K562 (cell line): Measurements from ENCODE around the gene CNTFR. TPM values are rescaled to one million over a fixed set of nuclear protein-coding genes. Genes with fewer than 3 reads are reported as not detected.

Source experiments
- ARID2 ChIP-seq: fragments of 450-650 bp; IDR thresholded peaks from 2 replicates; pipeline ENCODE4 v1.6.1; 2017; ENCODE audit warnings: antibody characterized with exemption, mild to moderate bottlenecking
- SRF ChIP-seq, 2 experiments: fragments of 250-450, 450-650 bp in 1 of 2; sonication (Bioruptor Pico) in 1 of 2; sonication (generic) in 1 of 2; formaldehyde crosslinking; IDR thresholded peaks; 2 replicates each; pipeline versions ENCODE4 v1.5.0 to v1.5.1; 2020 to 2022; ENCODE audit warnings: mild to moderate bottlenecking in 1 of 2, missing genetic modification reagents in 1 of 2
- YY1 ChIP-seq, 3 experiments: IDR thresholded peaks; 2 replicates each; pipeline ENCODE4 v1.6.1; 2011; ENCODE audit warnings: low read length in 2 of 3, mild to moderate bottlenecking in 2 of 3, moderate library complexity in 2 of 3, borderline replicate concordance in 1 of 3, control low read depth in 1 of 3, low read depth in 1 of 3; ENCODE audit not compliant: insufficient read depth in 3 of 3, insufficient replicate concordance in 2 of 3, control insufficient read depth in 1 of 3, insufficient read length in 1 of 3; ENCODE audit errors: extremely low read depth in 1 of 3
- ZBTB1 ChIP-seq: sonication (generic); formaldehyde crosslinking; IDR thresholded peaks from 2 replicates; pipeline ENCODE4 v1.8.1; 2023; ENCODE audit warnings: missing genetic modification reagents, low read depth, mild to moderate bottlenecking, borderline replicate concordance
- polyA plus RNA-seq, 8 experiments: library from polyadenylated mRNA; depleted of rRNA in 4 of 8; stranded (reverse) in 5 of 8; unstranded in 3 of 8; fragments of >200 nt; fragmentation: Nextera tagmentation in 2 of 8; fragmentation: Illumina TruSeq in 1 of 8; extraction: Ambion mirVana in 2 of 8; extraction: Trizol in 1 of 8; gene quantifications; 2 replicates each; pipeline versions ENCODE4 v1.2.1 to v1.2.3, GENCODE V29; 2011 to 2014; ENCODE audit warnings: inconsistent platforms in 1 of 8, missing spikeins in 1 of 8
- total RNA-seq, 7 experiments: library from RNA; depleted of rRNA in 6 of 7; stranded (reverse); fragments of >200 nt in 6 of 7; fragmentation: Illumina TruSeq in 2 of 7; extraction: Trizol in 2 of 7; gene quantifications; 2 replicates each; pipeline versions ENCODE4 v1.2.1 to v1.2.3, GENCODE V29; 2011 to 2021; ENCODE audit warnings: low replicate concordance in 1 of 7
- TF ChIP-seq, protein P1 (sequence below): fragments of 450-650 bp; IDR thresholded peaks from 2 replicates; pipeline ENCODE4 v1.6.1; 2016; ENCODE audit warnings: low read depth
- TF ChIP-seq, protein P2 (sequence below): IDR thresholded peaks from 2 replicates; pipeline ENCODE4 v1.6.1; 2011; ENCODE audit warnings: borderline replicate concordance, low read depth, mild to moderate bottlenecking, moderate library complexity, low read length; ENCODE audit not compliant: insufficient read depth, poor library complexity, severe bottlenecking
- TF ChIP-seq, protein P3 (sequence below): fragments of 450-650 bp; IDR thresholded peaks from 2 replicates; pipeline ENCODE4 v1.6.1; 2016; ENCODE audit warnings: missing biosample characterization, missing genetic modification characterization

CNTFR gene
- total and polyA plus RNA-seq, 9 of the 15 experiments (the other 6 are each of a cell fraction or from before 2014, with no cell fraction given), result not detected

DNA sequence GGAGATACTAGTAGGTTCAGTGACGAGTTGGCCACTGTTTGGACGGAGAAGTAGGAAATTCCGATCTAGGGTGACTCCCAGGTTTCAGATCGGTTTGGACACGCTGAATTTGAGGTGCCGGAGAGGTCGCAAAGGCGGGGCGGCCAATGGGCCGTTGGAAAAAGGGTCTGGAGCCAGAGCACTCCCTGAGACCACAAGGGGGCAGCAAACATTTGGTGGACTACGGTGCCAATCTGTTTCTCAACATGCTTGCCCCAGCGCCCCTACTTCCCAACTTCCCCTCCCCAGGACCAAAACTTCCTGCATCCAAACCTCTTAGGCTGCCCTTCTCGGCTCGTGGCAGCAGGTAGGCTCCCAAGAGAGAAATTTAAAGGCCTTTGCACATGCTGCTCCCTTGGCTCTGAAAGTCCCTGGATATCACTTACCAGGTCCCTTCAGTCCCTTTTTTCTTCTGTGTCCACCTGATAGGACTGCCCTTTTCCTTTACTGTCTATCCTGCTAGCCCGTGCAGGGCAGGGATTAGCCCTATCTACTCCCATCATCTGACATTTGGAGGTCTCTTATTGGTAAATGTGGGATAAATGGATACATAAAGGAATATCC lies 23.4 kb upstream of the CNTFR start (continued):
- TF ChIP-seq, protein P1, sequence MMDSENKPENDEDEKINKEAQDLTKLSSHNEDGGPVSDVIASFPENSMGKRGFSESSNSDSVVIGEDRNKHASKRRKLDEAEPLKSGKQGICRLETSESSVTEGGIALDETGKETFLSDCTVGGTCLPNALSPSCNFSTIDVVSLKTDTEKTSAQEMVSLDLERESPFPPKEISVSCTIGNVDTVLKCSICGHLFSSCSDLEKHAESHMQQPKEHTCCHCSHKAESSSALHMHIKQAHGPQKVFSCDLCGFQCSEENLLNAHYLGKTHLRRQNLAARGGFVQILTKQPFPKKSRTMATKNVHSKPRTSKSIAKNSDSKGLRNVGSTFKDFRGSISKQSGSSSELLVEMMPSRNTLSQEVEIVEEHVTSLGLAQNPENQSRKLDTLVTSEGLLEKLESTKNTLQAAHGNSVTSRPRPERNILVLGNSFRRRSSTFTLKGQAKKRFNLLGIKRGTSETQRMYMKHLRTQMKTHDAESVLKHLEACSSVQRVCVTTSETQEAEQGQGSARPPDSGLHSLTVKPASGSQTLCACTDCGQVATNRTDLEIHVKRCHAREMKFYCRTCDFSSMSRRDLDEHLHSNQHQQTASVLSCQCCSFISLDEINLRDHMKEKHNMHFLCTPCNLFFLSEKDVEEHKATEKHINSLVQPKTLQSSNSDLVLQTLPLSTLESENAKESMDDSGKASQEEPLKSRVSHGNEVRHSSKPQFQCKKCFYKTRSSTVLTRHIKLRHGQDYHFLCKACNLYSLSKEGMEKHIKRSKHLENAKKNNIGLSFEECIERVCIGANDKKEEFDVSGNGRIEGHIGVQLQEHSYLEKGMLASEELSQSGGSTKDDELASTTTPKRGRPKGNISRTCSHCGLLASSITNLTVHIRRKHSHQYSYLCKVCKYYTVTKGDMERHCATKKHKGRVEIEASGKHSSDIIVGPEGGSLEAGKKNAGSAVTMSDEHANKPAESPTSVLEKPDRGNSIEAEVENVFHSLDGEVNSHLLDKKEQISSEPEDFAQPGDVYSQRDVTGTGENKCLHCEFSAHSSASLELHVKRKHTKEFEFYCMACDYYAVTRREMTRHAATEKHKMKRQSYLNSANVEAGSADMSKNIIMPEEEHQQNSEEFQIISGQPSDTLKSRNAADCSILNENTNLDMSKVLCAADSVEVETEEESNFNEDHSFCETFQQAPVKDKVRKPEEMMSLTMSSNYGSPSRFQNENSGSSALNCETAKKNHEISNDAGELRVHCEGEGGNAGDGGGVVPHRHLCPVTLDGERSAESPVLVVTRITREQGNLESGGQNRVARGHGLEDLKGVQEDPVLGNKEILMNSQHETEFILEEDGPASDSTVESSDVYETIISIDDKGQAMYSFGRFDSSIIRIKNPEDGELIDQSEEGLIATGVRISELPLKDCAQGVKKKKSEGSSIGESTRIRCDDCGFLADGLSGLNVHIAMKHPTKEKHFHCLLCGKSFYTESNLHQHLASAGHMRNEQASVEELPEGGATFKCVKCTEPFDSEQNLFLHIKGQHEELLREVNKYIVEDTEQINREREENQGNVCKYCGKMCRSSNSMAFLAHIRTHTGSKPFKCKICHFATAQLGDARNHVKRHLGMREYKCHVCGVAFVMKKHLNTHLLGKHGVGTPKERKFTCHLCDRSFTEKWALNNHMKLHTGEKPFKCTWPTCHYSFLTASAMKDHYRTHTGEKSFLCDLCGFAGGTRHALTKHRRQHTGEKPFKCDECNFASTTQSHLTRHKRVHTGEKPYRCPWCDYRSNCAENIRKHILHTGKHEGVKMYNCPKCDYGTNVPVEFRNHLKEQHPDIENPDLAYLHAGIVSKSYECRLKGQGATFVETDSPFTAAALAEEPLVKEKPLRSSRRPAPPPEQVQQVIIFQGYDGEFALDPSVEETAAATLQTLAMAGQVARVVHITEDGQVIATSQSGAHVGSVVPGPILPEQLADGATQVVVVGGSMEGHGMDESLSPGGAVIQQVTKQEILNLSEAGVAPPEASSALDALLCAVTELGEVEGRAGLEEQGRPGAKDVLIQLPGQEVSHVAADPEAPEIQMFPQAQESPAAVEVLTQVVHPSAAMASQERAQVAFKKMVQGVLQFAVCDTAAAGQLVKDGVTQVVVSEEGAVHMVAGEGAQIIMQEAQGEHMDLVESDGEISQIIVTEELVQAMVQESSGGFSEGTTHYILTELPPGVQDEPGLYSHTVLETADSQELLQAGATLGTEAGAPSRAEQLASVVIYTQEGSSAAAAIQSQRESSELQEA, result no peak
- TF ChIP-seq, protein P2, sequence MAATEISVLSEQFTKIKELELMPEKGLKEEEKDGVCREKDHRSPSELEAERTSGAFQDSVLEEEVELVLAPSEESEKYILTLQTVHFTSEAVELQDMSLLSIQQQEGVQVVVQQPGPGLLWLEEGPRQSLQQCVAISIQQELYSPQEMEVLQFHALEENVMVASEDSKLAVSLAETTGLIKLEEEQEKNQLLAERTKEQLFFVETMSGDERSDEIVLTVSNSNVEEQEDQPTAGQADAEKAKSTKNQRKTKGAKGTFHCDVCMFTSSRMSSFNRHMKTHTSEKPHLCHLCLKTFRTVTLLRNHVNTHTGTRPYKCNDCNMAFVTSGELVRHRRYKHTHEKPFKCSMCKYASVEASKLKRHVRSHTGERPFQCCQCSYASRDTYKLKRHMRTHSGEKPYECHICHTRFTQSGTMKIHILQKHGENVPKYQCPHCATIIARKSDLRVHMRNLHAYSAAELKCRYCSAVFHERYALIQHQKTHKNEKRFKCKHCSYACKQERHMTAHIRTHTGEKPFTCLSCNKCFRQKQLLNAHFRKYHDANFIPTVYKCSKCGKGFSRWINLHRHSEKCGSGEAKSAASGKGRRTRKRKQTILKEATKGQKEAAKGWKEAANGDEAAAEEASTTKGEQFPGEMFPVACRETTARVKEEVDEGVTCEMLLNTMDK, result peak; percentile 91
- peak in 1 of 3 experiments; percentile 38 for TF ChIP-seq YY1 (IDR thresholded peaks at IDR 0.05; ENCODE audit: borderline replicate concordance in 1 of 3, control insufficient read depth in 1 of 3, extremely low read depth in 1 of 3, insufficient read depth in 3 of 3, insufficient read length in 1 of 3, insufficient replicate concordance in 2 of 3, low read depth in 1 of 3, low read length in 2 of 3)
- TF ChIP-seq SRF (CRISPR knock-in tag; IDR thresholded peaks at IDR 0.05), result no peak
- TF ChIP-seq ARID2, result no peak
- TF ChIP-seq ZBTB1 (CRISPR knock-in tag), result no peak
- TF ChIP-seq, protein P3, sequence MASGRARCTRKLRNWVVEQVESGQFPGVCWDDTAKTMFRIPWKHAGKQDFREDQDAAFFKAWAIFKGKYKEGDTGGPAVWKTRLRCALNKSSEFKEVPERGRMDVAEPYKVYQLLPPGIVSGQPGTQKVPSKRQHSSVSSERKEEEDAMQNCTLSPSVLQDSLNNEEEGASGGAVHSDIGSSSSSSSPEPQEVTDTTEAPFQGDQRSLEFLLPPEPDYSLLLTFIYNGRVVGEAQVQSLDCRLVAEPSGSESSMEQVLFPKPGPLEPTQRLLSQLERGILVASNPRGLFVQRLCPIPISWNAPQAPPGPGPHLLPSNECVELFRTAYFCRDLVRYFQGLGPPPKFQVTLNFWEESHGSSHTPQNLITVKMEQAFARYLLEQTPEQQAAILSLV (tag), result no peak
- TF ChIP-seq, all 486 proteins: peak for 13
